AG09309 (cell line): ENCODE results near the gene CEP85L.

Experiments used
- DNase-seq: peaks from one replicate; pipeline ENCODE4 v3.0.0-alpha.2; 2010; ENCODE audit warnings: low read depth
- H3K4me3 ChIP-seq: 2 replicates; pipeline ENCODE4 v1.5.1; 2011; ENCODE audit warnings: mild to moderate bottlenecking, low read depth, low read length, moderate library complexity; ENCODE audit not compliant: control insufficient read depth
- CTCF ChIP-seq: IDR thresholded peaks from 2 replicates; pipeline ENCODE4 v1.5.1; 2011; ENCODE audit warnings: mild to moderate bottlenecking, low read depth, low read length, inconsistent platforms; ENCODE audit not compliant: insufficient read depth, control insufficient read depth; ENCODE audit errors: missing control alignments

CEP85L gene

GRCh38 chr6:118641042-118641441 lies 10.3 kb downstream of the CEP85L start:
- H3K4me3 ChIP-seq, result no peak overlapping the region
- no peak for TF ChIP-seq CTCF
- DNase-seq, result no peak

GRCh38 chr6:118639054-118639964 lies 12.1 kb downstream of the CEP85L start:
- DNase-seq, result no peak

GRCh38 chr6:118638288-118638687 lies 13.1 kb downstream of the CEP85L start:
- TF ChIP-seq CTCF, result no peak
- no peak overlapping the region for H3K4me3 ChIP-seq
- DNase-seq, result no peak

More at GRCh38 chr6:118639054-118639964, 12.1 kb downstream of the CEP85L start:
- no peak overlapping the region for H3K4me3 ChIP-seq
- no peak for TF ChIP-seq CTCF

DNA sequence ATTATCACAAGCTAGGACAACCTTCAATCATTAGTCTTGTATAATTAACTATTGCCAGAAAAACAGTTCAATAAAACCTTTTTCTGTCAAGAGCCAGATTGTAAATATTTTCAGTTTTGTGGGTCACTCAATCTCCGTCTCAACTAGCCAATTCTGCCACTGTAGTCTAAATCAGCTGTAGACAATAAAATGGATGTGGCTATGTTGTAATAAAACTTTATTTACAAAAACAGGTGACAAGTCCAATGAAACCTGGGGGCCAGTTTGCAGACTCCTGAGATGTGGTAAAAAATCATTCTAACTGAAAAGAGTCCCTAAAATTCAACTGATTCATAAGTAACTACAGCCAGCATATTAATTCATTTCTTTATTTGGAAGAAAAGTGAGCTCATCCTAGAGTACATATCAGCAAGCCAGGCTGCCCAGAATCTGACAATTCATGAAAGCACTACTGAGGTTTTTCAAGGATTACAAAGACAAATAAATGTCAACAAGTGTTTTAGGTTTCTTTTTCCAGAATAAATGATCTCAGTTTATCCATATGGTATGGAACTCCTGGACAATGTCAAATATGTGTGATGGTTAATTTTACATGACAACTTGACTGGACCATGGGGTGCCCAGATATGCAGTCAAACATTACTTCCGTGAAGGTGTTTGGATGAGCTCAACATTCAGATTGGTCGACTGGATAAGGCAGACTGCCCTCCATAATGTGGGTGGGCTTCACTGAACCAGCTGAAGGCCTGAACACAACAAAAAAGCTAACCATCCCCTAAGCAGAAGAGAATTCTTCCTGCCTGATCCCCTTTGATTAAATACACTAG lies 15.3 kb downstream of the CEP85L start:
- H3K4me3 ChIP-seq, result no peak overlapping the region
- no peak for TF ChIP-seq CTCF
- no peak for DNase-seq

DNA sequence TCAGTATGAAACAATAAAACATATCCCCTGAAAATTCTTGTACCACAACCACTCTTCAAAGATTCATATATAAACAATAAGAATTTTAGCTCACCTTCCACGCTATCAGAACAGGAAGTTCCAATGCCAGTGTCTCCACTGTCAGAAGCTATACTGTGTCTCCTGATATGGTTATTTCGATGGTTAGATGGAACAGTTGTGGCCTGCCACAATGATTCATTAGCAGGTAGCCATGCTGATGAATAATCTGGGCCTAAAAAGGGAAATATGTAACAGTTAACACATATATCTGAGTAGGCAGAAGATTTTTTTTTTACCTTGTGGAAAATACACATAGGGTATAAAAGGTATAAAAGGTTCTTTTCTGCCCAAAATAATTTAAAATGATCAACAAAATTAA lies 19.0 kb downstream of the CEP85L start:
- H3K4me3 ChIP-seq, result no peak overlapping the region
- DNase-seq, result no peak
- TF ChIP-seq CTCF, result no peak

GRCh38 chr6:118630923-118631322 lies 20.5 kb downstream of the CEP85L start:
- no peak for DNase-seq
- TF ChIP-seq CTCF, result no peak
- no peak overlapping the region for H3K4me3 ChIP-seq
